CD4-positive, alpha-beta T cell (primary cell): ENCODE results near the gene DDX20. TPM values are rescaled to one million over a fixed set of nuclear protein-coding genes. Genes with fewer than 3 reads are reported as not detected.
A peak's percentile ranks its signal among the peaks of the same experiment; 100 is the strongest.

Experiments
- ATAC-seq: fragments of 200-7000 bp; cut with Tn5 transposase; one replicate; pipeline ENCODE4 v1.10.0; 2022; ENCODE audit warnings: mild to moderate bottlenecking; ENCODE audit not compliant: poor library complexity
- CTCF ChIA-PET: fragments of 350-600 bp; sonication (Branson Sonifier 250); formaldehyde crosslinking; loops from one replicate; lab custom pipeline; 2021; ENCODE audit warnings: antibody characterized with exemption, inconsistent platforms; lab: Charles Lee
- POLR2A ChIA-PET: fragments of 350-600 bp; sonication (Branson Sonifier 250); formaldehyde crosslinking; loops from one replicate; lab custom pipeline; 2021; ENCODE audit warnings: antibody characterized with exemption, inconsistent platforms; lab: Charles Lee
- DNase-seq, 14 experiments: peaks; one replicate each; pipeline ENCODE4 v3.0.0-alpha.2; 2013 to 2020; ENCODE audit warnings: mixed read lengths in 2 of 14
- H3K27ac ChIP-seq, 2 donors: one replicate each; pipeline versions ENCODE4 v1.5.1 to v1.7.0; 2013; ENCODE audit warnings: low read length in 2 of 2, low read depth in 1 of 2, mild to moderate bottlenecking in 1 of 2
- H3K27me3 ChIP-seq, 2 experiments: 1 replicate in 1 of 2; 2 replicates in 1 of 2; pipeline versions ENCODE4 v1.6.1 to v1.7.0; 2013; ENCODE audit warnings: low read length in 2 of 2, control low read depth in 1 of 2, mild to moderate bottlenecking in 1 of 2, moderate library complexity in 1 of 2; ENCODE audit not compliant: insufficient read depth in 2 of 2, control insufficient read depth in 1 of 2
- H3K36me3 ChIP-seq: one replicate; pipeline ENCODE4 v1.6.1; 2013; ENCODE audit warnings: low read length, control low read depth; ENCODE audit not compliant: insufficient read depth
- H3K4me1 ChIP-seq: one replicate; pipeline ENCODE4 v1.6.1; 2013; ENCODE audit warnings: low read length, control low read depth; ENCODE audit not compliant: insufficient read depth
- H3K4me3 ChIP-seq: one replicate; pipeline ENCODE4 v1.5.1; 2013; ENCODE audit warnings: mild to moderate bottlenecking, low read length, moderate library complexity
- H3K9me3 ChIP-seq, 2 experiments: 1 replicate in 1 of 2; 2 replicates in 1 of 2; pipeline versions ENCODE4 v1.6.1 to v1.7.0; 2013; ENCODE audit warnings: low read length in 2 of 2, mild to moderate bottlenecking in 2 of 2, control low read depth in 1 of 2, moderate library complexity in 1 of 2; ENCODE audit not compliant: control insufficient read depth in 1 of 2, insufficient read depth in 1 of 2
- H3K27ac Mint-ChIP-seq: one replicate; pipeline ENCODE4 v1.8.0; 2020; ENCODE audit warnings: mixed read lengths
- H3K27me3 Mint-ChIP-seq: one replicate; pipeline ENCODE4 v1.8.0; 2021; ENCODE audit warnings: mixed read lengths
- H3K36me3 Mint-ChIP-seq: one replicate; pipeline ENCODE4 v1.8.0; 2021; ENCODE audit warnings: low read depth, mixed read lengths
- H3K4me1 Mint-ChIP-seq: one replicate; pipeline ENCODE4 v1.8.0; 2021; ENCODE audit warnings: low read depth, mixed read lengths
- H3K4me3 Mint-ChIP-seq: one replicate; pipeline ENCODE4 v1.8.0; 2020; ENCODE audit warnings: mild to moderate bottlenecking, mixed read lengths
- H3K9me3 Mint-ChIP-seq: one replicate; pipeline ENCODE4 v1.8.0; 2020; ENCODE audit warnings: mixed read lengths
- CTCF ChIP-seq: fragments of 200-600 bp; IDR thresholded peaks from one replicate; pipeline ENCODE4 v1.8.0; 2022; ENCODE audit warnings: antibody characterized with exemption, mild to moderate bottlenecking
- intact Hi-C, 2 experiments: fragments of 100-400 bp; cut with DNase I in 1 of 2; cut with micrococcal nuclease in 1 of 2; formaldehyde crosslinking; loops; one replicate each; pipeline versions ENCODE4 v1.15.1 to v1.9.0; 2023 to 2025; cut with DNase I, micrococcal nuclease
- total RNA-seq, 174 experiments: library from RNA in 2 of 174; stranded (reverse) in 2 of 174; gene quantifications; one replicate each; pipeline ENCODE4 v1.2.3 and lab custom pipeline; 2021 to 2026

DDX20 gene
- total RNA-seq, 2 experiments from 2014 or later, result 27.2 to 27.4 TPM

- intact Hi-C loops, result loop anchor here (1.0 to 10.0 kb wide), 6 partner anchors 54 to 548 kb away; partner anchors contain the start of gene C1orf162 (in 1 of the 2)
- ATAC-seq, result peak; percentile 68
Observed at GRCh38 chr1:111769517-111770146, 13.9 kb downstream of the DDX20 start.

GRCh38 chr1:111770916-111771315 is 15.2 kb downstream of the DDX20 start:
- Mint-ChIP-seq H3K4me3 (no peak overlapping the region), H3K27ac (no peak overlapping the region), H3K9me3 (no peaks in the 10 kb centered on the region), H3K36me3 (peaks cover 34% of the 10 kb centered on the region), H3K27me3 (no peaks in the 10 kb centered on the region), H3K4me1 (peaks cover 9% of the 10 kb centered on the region)
- Histone ChIP-seq H3K36me3 (peaks cover 19% of the 10 kb centered on the region), H3K4me3 (no peak overlapping the region), H3K9me3 (no peaks in the 10 kb centered on the region), H3K4me1 (no peaks in the 10 kb centered on the region), H3K27ac (no peak overlapping the region), H3K27me3 (no peaks in the 10 kb centered on the region)
- ChIA-PET CTCF (interaction anchor here (0.6 to 7.0 kb wide), 2 partner anchors 58 to 620 kb away, joined by 3 to 96 read pairs; no protein-coding TSS in a partner anchor), POLR2A (no interaction called here)
- no peak for TF ChIP-seq CTCF
- ATAC-seq, result no peak
- DNase-seq, result no peak
- intact Hi-C loops, result no loop called here

More at GRCh38 chr1:111769517-111770146, 13.9 kb downstream of the DDX20 start:
- Mint-ChIP-seq H3K4me1 (peaks cover 9% of the 10 kb centered on the region), H3K36me3 (peaks cover 46% of the 10 kb centered on the region), H3K4me3 (no peak overlapping the region), H3K27ac (peak overlapping the region; percentile 40), H3K27me3 (no peaks in the 10 kb centered on the region), H3K9me3 (no peaks in the 10 kb centered on the region)
- peak; percentile 82 for TF ChIP-seq CTCF
- Histone ChIP-seq H3K27me3 (no peaks in the 10 kb centered on the region), H3K27ac (no peak overlapping the region), H3K4me1 (no peaks in the 10 kb centered on the region), H3K36me3 (peaks cover 31% of the 10 kb centered on the region), H3K4me3 (no peak overlapping the region), H3K9me3 (no peaks in the 10 kb centered on the region)
- POLR2A ChIA-PET, result interaction anchor here (0.6 to 1.8 kb wide), 6 partner anchors 13 to 518 kb away, joined by 3 to 6 read pairs (median 5); no protein-coding TSS in a partner anchor
- CTCF ChIA-PET, result interaction anchor here (0.6 to 7.0 kb wide), 25 partner anchors 9 to 547 kb away, joined by 3 to 96 read pairs (median 4); partner anchors contain the start of genes DDX20 and INKA2
- peak in 12 of 14 experiments; percentile 11 to 84 (median 42) for DNase-seq

GRCh38 chr1:111775966-111776365 is 20.3 kb downstream of the DDX20 start:
- no peak overlapping the region for H3K4me3 ChIP-seq
- no peaks in the 10 kb centered on the region for H3K4me1 Mint-ChIP-seq
- H3K27ac Mint-ChIP-seq, result no peak overlapping the region
- ATAC-seq (no peak), DNase-seq (no peak)
- H3K4me1 ChIP-seq, result no peaks in the 10 kb centered on the region
- no peak overlapping the region for H3K4me3 Mint-ChIP-seq
- intact Hi-C loops, result no loop called here
- no peak for TF ChIP-seq CTCF
- H3K9me3 ChIP-seq, result no peaks in the 10 kb centered on the region
- no peaks in the 10 kb centered on the region for H3K36me3 ChIP-seq
- POLR2A ChIA-PET, result no interaction called here
- H3K36me3 Mint-ChIP-seq, result no peaks in the 10 kb centered on the region
- CTCF ChIA-PET, result no interaction called here
- H3K27ac ChIP-seq, result no peak overlapping the region
- H3K27me3 ChIP-seq, result no peaks in the 10 kb centered on the region
- no peaks in the 10 kb centered on the region for H3K9me3 Mint-ChIP-seq
- H3K27me3 Mint-ChIP-seq, result peaks cover 6% of the 10 kb centered on the region
